Measurements from ENCODE around the gene ZBTB44. TPM values are rescaled to one million over a fixed set of nuclear protein-coding genes. Genes with fewer than 3 reads are reported as not detected.
"Not testable (repeated sequence)": the region's sequence is repeated elsewhere in the genome, so short reads cannot be mapped to it uniquely, and the experiment has no call there.

Gene ZBTB44
- total RNA-seq, 1 experiment from 2014 or later: 17.0 TPM

DNA sequence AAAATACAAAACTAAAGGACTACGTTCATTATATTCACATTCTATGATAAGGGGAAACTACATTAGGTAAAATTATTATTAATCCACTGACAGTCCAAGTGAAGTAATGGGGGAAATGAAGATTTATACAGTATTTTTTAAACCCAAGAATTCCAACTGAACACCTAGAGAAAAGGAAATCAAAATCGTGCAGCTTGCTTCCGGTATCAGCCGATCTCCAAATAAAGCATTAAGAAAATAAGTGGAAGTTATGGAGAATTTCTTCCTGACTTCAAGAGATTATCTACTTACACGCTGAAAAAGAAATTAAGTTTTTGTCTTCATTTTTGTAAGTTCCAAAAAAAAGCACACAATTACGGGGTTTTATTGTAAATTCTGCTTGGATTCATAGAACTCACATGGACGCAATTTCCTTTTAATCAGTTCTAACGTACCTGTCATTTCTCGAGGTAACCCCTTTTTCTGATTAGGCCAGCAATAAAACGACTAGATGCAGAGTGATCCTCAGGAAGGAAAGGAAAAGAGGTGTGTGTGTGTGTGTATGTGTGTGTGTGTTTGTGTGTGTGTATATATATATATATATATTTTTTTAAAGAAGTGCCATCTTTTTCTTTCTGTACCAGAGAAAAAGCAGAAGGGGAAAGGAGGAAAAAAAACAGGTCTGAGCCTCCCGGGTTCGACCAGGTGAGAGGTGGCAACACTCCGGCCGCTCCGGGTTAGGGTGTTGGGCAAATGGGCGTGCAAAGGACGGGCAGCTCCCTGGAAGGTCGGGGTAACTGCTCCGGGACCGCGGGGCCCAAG, 1.1 kb downstream of the ZBTB44 start:
- DNase-seq (ENCODE audit: low read depth): no peak

DNA sequence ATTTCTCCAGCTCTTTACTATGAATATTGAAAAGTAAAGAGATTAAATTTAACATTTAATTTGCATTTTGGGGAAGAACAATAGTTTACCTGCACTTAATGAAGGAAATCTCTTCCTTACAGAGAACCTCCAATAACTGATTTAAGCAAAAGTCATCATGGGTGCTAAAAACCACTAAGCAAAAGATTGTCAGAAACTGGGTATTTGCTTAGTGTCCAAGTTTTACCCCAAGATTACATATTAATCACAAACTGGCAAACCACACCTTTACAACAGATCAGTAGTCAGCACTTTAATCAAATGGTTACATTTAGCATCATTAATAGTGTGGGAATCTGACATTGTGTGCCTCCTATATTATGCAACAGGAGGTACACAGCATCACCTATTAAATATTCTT, 2.7 kb downstream of the ZBTB44 start:
- no peak for DNase-seq (ENCODE audit: low read depth)

DNA sequence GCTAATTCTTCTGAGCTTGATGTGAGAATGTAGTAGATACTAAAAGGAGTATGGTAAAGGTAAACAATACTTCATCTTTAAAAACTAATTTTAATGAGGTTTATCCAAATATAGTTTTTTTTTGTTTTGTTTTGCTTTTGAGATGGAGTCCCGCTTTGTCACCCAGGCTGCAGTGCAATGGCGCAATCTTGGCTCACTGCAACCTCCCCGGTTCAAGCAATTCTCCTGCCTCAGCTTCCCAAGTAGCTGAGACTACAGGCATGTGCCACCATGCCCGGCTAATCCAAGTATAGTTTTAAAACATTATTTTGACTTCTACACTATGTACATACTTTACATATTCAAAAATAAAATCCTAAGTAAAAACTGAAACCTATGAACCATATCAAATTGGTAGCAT, 4.1 kb downstream of the ZBTB44 start:
- no peak for DNase-seq (ENCODE audit: low read depth)

DNA sequence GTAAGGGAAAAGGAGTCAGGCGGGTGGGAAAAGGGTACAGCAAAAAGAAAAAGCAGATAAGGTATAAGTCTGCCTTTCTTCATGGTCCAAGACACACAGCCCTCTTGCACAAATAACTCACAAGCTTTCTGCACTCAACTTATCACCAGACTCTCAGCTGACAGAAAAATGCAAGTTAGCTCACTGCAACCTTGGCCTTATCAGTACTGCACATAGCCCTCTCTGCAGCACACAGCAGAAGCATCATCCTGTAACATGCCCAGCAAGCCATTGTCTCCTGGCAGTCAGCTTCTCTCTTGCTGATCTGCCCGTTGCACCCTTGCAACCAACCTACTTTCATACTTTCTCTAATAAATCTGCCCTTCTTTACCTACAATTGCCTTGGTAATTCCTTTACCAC, 5.8 kb downstream of the ZBTB44 start:
- no peak for DNase-seq (ENCODE audit: low read depth)

DNA sequence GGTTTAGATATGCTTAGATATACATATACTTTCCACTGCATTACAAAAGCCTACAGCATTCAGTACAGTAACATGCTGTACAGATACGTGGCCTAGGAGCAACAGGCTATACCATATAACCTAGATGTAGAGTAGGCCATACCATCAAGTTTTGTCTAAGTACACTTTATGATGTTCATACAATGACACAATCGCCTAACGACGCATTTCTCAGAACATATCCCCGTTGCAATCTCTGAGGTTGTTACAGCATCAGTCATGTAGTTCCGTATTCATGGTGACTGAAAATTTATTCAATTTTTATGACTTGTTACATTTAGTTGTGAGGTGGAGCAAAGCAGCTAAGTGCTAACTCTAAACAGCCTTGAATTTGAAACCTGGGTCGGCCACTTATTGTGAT, 6.7 kb downstream of the ZBTB44 start:
- DNase-seq (ENCODE audit: low read depth): no peak

DNA sequence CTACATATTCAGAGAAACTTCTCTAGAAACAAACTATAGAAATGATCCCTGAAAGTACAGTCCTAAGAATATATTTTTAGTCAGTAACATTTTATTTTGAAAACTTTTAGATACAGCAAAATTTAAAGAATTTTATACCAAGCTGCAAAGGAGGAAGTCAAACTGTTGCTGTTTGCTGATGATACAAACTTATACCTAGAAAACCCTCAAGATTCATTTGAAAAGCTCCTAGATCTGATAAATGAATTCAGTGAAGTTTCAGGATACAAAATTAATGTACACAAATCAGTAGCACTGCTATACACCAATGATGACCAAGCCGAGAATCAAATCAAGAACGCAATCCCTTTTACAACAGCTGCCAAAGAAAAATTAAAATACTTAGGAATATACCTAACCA, 10.1 kb downstream of the ZBTB44 start:
- DNase-seq (ENCODE audit: low read depth): no peak

DNA sequence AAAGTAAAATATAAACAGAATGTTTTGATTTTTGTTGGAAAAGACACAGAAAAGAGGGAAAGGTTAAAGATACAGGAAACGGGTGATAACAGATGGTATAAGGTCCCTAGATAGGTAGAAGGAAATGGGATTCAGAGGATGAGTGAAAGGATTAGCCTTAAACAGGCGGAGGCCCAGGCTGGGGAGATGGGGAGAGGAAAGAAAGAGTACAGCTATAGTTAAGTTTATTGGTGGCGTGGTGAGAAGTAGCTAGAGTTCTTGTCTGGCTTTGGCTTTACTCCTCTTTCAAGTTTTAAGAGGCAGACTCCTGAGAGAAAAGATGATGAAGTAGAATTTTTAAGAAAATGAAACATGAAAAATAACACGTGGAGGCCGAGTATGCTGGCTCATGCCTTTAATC, 13.7 kb downstream of the ZBTB44 start:
- DNase-seq (ENCODE audit: low read depth): no peak

DNA sequence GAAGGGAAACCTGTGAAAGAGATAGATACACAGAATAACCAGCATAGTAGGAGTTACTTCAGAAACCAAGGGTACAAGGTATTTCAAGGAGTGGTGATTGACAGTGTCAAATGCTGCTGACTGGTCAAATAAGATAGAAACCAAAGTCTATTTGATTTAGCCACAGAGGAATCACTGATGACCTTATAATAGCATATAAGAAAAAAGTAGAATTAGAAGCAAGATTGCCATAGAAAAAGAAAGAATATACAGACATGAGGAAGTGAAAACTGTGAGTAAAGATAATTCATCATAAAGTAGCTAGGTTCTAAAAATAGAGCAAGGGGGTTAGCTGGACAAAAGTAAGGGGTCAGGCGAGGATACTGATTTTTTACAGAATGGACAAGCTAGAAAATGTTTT, 14.2 kb downstream of the ZBTB44 start:
- no peak for DNase-seq (ENCODE audit: low read depth)

DNA sequence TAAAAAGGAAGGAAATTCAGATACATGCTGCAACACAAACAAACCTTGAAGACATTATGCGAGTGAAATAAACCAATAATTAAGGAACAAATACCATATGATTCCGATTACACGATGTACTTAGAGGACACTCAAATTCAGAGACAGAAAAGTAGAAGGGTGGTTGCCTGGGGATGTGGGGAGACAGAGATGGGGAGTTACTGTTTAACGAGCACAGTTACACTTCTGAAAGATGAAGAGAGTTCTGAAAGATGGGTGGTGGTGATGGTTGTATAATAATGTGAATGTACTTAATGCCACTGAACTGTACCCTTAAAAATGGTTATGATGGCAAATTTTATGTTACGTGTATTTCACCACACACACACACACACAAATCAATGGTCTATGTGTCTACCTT, 14.7 kb downstream of the ZBTB44 start:
- no peak for DNase-seq (ENCODE audit: low read depth)

DNA sequence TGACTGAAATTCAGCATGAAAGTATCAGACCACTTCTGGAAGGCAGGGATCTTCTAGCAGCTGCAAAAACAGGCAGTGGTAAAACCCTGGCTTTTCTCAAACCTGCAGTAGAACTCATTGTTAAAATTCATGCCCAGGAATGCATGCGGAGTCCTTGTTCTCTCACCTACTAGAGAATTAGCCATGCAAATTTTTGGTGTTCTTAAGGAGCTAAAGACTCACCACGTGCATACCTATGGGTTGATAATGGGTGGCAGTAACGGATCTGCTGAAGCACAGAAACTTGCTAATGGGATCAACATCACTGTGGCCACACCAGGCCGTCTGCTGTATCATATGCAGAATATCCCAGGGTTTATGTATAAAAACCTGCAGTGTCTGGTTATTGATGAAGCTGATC, 19.1 kb downstream of the ZBTB44 start:
- DNase-seq (ENCODE audit: low read depth): no peak

DNA sequence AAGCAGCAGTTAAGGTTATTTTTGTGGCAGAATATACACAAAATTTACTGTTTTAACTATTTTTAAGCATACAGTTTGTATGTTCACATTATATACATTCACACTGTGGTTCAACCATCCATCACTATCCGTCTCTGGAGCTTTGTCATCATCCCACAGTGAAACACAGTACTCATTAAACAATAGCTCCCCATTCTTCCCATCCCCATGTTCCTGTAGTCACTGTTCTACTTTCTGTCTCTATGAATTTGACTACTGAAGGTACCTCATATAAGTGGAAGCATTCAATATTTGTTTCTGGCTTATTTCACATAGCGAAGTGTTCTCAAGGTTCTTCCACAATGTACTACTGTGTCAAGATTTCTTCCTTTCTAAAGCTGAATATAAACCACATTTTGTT, 32.6 kb downstream of the ZBTB44 start:
- DNase-seq (ENCODE audit: low read depth): no peak

DNA sequence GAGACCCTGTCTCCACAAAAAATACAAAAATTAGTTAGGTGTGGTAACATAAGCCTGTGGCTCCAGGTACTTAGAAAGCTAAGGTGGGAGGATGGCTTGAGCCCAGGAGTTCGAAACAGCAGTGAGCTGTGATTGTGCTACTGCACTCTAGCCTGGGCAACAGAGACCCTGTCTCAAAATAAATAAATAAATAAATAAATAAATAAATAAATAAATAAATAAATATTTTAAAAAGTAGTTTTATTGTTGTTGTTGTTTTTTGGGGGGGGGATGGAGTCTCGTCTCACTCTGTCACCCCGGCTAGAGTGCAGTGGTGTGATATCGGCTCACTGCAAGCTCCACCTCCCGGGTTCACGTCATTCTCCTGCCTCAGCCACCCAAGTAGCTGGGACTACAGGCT, 33.4 kb downstream of the ZBTB44 start:
- DNase-seq (ENCODE audit: low read depth): not testable (repeated sequence)

DNA sequence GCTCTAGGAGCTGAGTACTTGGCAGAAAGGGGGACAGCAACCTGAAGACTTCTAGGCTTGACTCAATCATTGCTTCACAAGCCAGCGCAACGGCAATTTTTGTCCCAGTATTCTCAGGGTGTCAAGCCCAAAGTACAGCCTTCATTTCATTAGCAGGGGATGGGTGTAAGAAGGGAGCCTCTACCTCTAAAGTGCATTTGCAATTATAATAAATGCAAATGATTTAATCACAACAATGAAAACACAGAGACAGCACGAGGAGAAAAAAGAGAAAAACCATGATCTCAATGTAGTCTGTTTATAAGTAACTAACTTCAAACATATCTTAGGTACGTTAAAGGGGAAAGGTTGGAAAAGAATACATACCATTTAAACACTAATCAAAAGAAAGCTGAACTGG, 34.7 kb downstream of the ZBTB44 start:
- DNase-seq (ENCODE audit: low read depth): no peak

DNA sequence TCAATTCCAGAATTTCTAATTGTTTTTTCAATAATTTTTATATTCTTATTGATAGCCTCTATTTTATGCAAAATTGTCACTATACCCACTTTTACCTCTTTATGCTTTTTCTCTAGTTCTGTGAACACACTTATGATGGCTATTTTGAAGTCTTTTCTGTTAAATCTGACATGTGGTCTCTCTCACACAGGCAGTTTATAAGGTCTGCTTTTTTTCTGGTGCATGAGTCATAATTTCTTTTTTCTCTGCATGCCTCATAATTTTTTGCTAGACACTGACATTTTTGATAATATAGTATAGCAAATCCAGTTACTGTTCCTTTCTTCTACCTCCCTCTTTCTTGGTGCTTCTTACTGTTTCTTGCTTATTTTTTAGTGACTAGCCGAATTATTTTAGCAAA, 36.0 kb downstream of the ZBTB44 start:
- DNase-seq (ENCODE audit: low read depth): peak; percentile 4

DNA sequence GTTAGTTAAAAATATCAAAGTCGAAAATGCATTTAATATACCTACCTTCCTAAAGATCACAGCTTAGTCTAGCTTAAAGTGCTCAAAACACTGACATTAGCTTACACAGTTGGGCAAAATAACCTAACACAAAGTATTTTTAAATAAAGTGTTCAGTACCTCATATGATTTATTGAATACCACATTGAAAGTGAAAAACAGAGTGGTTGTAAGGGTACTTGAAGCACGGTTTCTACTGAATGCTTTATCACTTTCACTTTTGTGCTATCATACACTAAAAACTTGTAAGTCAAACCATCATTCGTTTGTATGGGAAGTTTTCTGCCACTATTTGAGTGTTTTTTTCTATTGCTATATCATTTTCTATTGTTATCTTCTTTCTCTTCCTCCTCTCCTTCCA, 36.6 kb downstream of the ZBTB44 start:
- peak; percentile 1 for DNase-seq (ENCODE audit: low read depth)

DNA sequence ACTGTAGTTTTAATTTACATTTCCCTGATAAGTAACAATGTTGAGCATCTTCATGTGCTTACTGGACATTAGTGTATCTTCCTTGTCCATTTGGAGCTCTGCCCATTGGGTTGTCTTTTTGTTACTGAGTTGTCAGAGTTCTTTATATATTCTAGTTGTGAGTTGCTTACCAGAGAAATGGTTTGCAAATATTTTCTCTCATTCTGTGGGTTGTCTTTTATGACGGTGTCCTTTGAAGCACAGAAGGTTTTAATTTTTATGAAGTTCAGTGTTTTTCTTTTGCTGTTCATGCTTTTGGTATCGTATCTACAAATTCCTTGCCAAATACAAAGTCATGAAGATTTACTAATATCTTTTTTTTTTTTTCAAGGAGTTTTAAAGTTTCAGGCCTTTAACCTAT, 42.4 kb downstream of the ZBTB44 start:
- no peak for DNase-seq (ENCODE audit: low read depth)

DNA sequence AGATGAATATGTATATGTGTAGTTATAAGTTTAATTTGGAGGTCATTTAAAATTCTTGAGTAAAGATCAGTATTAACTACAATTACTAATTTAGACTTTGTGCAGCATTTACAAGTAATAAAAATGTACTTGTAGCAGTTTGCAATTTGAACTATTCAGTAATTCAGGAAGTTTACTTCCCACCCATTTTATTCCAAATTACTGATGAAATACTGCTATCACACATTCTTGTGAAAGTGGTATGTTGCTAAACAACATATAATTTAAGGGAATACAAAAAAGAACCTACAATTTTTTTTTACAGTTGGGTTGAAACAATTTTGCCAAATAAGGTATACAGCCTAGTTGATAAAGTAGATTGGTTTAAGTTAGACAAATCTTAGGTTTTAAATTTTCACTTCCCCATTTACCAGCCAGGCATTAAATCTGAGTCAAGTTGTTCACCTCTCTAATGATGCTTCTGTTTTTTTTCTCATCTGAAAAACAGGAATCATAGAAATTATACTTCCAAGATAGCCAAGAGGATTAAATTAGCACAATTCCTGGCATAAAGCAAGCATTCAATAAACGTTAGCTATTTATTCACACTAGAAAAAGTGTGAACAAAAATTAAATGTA, 45.3 kb downstream of the ZBTB44 start:
- no peak for DNase-seq (ENCODE audit: low read depth)

DNA sequence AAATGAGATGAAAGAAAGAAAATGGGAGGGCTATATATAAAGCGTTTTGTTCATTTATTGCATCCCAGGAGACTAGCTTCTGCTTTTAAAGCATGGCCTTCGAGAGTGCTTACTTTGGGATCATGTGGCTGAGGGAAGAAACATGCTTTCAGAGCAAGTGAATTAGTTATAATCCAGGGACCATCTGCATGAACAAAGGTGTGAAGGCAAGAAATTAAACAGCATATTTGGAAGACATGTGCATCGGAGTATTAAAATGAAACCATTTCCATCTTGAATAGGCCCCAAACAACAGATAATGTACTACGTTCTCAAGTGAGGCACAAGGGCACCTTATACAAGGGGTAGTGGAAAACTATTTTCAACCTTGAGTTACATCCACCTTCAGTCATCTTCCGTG, 51.4 kb downstream of the ZBTB44 start:
- no peak for DNase-seq (ENCODE audit: low read depth)

DNA sequence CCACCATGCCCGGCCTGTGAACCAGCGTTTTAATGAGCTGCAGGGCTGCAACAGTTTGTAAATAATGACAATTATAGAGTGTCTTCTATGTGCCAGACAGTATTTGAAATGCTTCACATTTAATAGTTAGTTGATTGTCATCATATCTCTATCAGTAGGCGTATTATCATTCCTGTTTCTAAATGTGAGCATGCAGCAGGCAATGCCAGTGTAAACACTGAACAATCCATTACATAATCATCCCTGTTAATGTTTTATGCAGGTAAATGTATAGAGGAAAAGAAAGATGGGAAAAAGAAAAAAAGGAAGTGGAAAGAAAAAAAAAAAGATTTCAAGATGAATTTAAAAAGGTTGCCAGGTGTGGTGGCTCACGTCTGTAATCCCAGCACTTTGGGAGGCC, 52.3 kb downstream of the ZBTB44 start:
- DNase-seq (ENCODE audit: low read depth): no peak

DNA sequence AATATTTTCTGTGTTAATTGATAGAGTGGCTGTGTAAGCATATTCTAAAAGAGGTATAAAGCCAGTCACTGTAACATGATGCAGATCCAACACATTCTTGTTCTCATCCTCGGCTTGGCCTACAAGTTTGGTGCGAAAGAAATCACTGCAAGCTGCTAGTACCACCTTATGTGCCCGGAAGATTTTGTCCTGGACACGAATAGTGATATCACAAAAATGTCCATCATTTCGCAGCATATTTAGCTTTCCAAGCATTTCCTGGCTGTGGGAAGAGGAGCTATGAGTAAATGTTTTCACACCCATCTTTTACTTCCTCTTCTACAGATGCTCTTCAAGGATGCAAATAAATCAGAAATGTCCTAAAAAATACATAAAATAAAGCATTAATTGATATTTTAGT, 53.1 kb downstream of the ZBTB44 start:
- DNase-seq (ENCODE audit: low read depth): no peak

DNA sequence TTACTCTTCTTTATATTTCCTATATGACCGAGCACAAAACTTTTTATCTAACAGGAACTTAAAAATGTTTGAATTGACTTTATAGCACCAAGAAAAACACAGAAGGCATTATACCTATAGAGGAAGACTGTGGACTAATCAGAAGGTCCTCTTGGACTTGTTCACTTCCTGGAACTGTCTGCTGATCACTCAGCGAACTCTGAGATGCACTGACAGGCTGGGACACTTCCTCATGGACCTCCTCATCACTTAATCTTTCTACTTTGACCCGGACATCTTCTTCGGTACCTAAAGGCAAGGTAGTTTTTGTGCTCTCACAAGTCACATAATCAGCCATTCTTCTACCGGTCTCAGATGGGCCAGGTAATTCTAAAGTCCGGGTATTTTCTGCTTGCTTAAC, 54.0 kb downstream of the ZBTB44 start:
- no peak for DNase-seq (ENCODE audit: low read depth)

DNA sequence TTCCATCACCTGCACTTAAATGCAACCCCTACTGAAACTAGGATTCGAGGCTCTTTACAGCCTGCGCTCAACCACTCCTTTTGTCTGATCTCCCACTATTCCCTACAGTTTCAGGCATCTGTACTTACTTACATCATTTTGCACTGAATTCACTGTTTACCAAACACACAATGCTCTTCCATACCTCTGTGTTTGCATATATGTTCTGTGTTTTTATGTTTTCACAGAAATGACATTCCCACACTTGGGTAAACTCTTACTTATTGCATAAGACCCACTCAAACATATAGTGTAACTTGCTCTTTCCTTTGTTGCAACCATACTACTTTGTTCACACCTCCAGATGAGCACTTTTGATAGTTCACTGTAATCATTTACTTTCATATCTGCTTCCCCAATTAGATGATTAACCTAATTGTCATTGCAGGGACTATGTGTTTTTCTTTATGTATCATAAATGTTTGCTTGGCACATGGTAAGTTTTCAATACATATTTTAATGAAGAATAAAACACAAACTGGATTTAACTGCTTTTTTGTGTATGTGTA, 54.6 kb downstream of the ZBTB44 start:
- no peak for DNase-seq (ENCODE audit: low read depth)

DNA sequence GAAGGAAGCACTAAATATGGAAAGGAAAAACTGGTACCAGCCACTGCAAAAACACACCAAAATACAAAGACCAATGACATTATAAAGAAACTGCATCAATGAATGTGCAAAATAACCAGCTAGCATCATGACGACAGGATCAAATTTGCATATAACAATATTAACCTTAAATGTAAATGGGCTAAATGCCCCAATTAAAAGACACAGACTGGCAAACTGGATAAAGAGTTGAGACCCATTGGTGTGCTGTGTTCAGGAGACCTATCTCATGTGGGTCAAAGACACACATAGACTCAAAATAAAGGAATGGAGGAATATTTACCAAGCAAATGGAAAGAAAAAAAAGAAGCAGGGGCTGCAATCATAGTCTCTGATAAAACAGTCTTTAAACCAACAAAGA, 63.0 kb downstream of the ZBTB44 start:
- DNase-seq (ENCODE audit: low read depth): not testable (repeated sequence)
